ENCODE measurements around the gene YBX2. TPM values are rescaled to one million over a fixed set of nuclear protein-coding genes. Genes with fewer than 3 reads are reported as not detected.

YBX2 gene
- total RNA-seq, 2 donors from 2014 or later = 3.6 to 9.5 TPM

DNA sequence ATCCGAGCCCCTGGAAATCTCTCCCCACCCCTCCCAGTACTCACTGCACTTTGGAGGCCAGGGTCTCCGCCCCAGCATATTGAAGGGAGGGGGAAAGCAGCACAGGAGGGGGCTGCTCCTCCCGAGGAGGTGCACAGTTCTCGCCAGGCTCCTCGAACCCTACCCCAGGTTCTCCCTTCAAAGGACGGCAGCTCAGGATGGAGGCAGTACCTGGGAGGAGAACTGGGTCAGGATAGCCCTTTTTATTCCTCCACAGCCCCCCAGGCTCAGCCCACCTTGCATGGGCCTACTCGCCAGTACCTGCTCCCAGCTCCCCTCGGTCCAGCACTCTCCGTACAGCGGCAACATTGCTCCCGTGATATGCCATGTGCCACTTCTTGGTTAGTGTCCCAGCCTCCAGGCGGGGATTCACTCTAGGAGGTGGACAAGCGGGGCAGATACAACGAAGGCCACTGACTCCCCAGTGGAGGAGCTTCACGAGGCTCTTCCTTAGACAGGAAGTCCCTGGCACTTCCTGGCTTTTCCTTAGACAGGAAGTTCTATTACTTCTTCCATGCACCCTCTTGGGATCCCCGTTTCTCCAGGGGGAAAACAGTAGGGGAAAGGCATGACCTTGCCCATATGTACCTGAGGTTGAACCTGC lies 22.8 kb upstream of the YBX2 start:
- ATAC-seq (replicated peaks in 1 of 2) (no peak), DNase-seq (no peak)
- H3K4me3 Mint-ChIP-seq = peak overlapping the region in 1 of 2 donors; percentile 49
- no peak overlapping the region for H3K27ac Mint-ChIP-seq
- H3K4me1 Mint-ChIP-seq (ENCODE audit: low read depth) = peaks cover 38% of the 10 kb centered on the region
- H3K27me3 Mint-ChIP-seq (ENCODE audit: low read depth) = no peaks in the 10 kb centered on the region
- no peaks in the 10 kb centered on the region for H3K9me3 Mint-ChIP-seq
- peaks cover 5 to 9% of the 10 kb centered on the region in 2 donors for H3K36me3 Mint-ChIP-seq (ENCODE audit: insufficient read depth in 2 of 2)

DNA sequence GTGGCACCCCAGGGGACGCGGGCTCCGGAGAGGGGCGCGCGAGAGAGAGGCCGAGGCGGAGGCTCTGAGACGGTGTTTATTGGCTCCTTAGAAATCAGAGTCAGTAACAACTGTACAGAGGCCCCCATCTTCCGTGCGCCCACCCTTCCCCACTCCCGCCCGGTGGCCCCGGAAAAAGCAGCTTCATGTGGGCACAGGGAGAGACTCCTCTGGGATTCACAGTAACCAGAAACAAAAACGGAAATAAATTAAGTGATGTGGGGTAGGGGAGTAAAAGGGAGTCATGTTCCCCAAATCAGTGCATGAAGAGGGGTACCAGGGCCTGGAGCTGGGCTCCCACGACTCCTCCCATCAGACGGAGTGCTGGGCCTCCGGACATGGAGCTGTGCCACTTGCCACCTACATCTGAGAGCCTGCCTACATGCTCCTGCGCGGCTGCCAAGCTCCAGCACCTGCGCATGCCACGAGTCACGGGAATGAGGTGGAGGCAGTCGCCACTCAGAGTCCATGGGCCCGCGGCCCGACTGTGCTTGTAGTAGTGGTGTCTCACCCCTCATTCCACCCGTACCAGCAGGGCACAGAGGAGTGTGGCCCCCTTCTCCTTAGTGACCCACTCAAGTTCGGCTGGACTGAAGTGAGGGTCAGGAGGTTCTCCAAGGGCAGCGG lies 21.3 kb upstream of the YBX2 start:
- peak overlapping the region; percentile 72 to 93 for H3K4me3 Mint-ChIP-seq
- DNase-seq (no peak), ATAC-seq (replicated peaks in 1 of 2) (no peak)
- H3K27me3 Mint-ChIP-seq (ENCODE audit: low read depth) = no peaks in the 10 kb centered on the region
- H3K36me3 Mint-ChIP-seq (ENCODE audit: insufficient read depth in 2 of 2) = peaks cover 14 to 17% of the 10 kb centered on the region in 2 donors
- H3K4me1 Mint-ChIP-seq (ENCODE audit: low read depth) = peaks cover 54% of the 10 kb centered on the region
- H3K9me3 Mint-ChIP-seq = no peaks in the 10 kb centered on the region
- H3K27ac Mint-ChIP-seq = peak overlapping the region; percentile 30

DNA sequence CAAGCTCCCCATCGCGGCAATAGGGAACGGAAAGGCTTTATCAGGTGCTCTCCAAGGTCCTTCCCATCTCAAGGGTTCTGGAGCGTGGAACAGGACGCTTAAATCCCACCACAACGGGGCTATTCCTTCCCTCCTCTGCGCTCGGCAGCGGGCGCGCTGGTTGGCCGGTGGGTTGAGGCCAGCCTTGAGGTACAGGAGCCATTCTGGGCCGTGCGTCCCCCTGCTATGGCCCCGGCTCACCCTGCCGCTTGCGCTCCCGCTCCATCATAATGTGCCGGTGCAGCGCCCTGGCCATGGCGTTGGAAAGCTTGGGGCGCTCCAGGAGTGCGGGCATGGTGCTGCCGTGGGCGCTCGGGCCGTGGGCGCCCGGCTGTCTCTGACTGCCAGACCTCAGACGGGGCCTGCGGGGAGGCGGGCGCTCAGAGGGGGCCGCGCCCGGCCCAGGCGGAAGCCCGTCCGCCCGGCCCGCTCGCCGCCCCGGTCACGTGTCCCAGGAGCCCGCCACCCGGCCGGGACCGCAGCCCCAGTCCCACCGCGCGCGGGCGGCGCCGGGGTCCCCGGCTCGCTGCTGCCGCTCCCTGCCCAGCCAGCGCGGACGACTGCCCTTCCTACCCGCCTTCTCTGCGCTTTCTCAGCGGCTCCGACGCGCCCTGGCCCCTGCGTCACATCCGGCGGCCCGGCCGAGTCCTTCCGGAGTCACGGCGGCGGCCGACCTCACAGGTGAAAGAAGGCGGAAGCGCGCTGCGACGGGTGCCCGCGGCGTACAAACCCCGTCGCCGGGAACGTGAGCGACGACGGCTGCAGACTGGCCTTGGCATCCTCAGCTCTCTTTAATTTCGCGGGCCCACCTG lies 20.5 kb upstream of the YBX2 start, which contains the start of gene GPS2:
Gene GPS2, minus strand, starts transcription at position 642 of the 851 bp plus-strand sequence. Its CDS starts 308 bp downstream, at position 334.
- H3K27me3 Mint-ChIP-seq (ENCODE audit: low read depth) = no peaks in the 10 kb centered on the region
- peak within 1 kb of the TSS; percentile 93 to 96 for H3K4me3 Mint-ChIP-seq
- peaks cover 62% of the 10 kb centered on the region for H3K4me1 Mint-ChIP-seq (ENCODE audit: low read depth)
- H3K36me3 Mint-ChIP-seq (ENCODE audit: insufficient read depth in 2 of 2) = peaks cover 22 to 25% of the 10 kb centered on the region in 2 donors
- peak within 1 kb of the TSS; percentile 92 for H3K27ac Mint-ChIP-seq
- ATAC-seq (replicated peaks in 1 of 2) (peak; percentile 89 to 91), DNase-seq (peak; percentile 94 to 97)
- no peaks in the 10 kb centered on the region for H3K9me3 Mint-ChIP-seq

DNA sequence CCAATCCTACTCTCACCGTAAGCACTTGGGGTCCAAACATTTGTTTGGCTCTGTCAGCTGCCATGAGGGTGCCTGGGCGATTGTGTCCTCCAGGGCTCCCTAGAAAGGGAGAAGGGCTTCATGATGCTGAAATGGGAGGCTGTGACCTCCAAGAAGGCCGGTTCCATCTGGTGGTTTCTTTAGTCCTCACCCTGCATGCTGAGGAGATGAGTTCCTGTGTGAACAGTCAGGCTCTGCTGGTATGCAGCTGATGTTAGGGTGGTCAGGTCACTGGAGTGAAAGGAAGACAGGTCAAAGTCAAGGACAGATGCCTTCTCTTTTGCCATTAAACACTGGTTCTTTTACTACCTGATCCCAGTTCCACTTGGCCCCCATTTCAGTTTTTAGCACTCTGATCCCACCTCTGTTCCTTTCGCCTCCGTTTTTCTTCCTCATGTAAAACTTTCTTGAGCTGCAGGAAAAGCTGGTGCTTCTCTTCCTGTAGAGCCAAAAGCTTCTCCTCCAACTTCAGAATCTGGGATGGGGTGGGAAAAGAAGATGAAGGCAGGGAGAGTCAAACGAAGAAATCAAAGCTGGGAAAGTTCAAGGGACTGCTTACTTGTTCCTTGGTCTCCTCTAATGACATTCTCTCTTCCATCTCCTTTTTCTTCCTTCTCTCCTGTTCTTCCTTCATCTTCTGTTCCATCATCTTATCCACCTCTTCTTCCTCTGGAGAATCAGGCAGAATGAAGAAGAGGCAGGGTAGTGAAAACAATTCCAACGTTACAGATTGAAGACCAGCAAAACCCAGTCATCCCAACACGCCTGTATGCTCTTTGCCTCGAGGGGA lies 19.7 kb upstream of the YBX2 start:
- Mint-ChIP-seq H3K27me3 (ENCODE audit: low read depth) (no peaks in the 10 kb centered on the region), H3K4me3 (peak overlapping the region; percentile 90 to 96), H3K4me1 (ENCODE audit: low read depth) (peaks cover 70% of the 10 kb centered on the region), H3K36me3 (ENCODE audit: insufficient read depth in 2 of 2) (peaks cover 26 to 33% of the 10 kb centered on the region in 2 donors), H3K27ac (peak overlapping the region; percentile 92), H3K9me3 (no peaks in the 10 kb centered on the region)
- DNase-seq (no peak), ATAC-seq (replicated peaks in 1 of 2) (no peak)

DNA sequence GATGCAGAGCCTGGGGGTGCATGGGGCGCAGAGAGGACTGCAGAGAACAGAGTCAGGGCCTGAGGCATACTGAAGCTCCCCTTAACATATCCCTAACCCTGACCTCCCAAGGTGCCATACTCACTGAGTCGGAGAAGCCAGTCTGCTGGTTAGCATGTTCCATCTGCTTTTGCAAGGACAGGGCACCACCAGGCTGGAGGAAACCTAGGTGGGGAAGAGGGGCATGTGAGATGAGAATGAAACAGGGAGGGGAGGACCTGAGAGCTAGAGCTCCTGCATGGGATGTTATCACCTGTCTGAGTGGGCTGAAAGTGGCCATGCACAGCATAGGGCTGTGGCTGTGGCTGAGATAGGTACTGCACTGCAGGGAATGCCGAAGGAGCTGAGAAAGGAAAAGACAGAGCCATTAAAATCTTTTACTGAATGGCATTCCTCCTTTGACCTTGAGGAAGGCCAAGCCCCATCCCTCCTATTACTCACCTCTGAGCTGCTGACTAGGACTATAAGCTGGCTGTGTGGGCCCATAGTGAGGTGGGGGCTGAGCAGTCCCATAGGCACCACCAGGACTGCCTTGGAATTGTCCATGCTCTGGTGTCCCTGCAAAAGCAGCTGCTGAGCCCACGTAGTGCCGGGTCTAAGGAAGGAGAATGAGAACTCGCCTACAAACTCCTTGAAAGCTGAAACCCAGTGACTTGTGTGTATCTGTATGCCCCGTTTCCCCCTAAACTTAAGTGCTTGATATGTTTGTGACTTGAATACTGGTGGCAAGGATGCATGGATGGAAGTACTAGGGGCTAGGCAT lies 18.9 kb upstream of the YBX2 start:
- DNase-seq = no peak

DNA sequence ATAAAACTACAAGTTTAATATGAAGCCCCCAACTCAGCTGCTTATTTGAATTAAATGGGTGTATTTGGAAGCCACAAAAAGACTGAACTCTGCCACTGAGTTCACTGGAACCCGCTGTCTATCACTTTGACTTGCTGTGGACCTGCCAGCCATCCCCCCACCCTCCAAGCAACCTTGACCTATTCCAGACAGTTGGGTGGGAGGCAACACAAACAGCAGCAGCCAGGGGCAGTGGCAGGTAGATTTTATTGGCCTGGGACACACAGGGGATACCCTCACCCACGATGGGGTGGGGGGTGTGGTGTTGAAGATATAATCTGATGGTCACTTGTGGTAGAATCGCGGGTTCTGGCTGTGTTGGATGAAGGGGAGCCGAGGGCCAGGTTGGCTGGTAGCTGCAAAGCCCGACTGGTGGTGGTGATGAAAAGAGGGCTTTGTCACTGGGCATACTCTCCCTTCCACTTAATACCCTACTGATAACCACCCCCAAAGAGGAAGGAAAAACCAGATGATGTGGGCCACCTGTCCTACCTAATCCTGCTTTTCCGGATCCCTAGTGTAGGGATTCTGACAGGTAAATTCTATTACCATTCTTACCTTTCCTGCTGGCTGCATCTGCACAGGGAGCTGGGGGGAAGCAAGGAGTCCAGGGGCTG lies 18.1 kb upstream of the YBX2 start:
- peak overlapping the region; percentile 8 to 24 for H3K4me3 Mint-ChIP-seq
- no peaks in the 10 kb centered on the region for H3K9me3 Mint-ChIP-seq
- H3K4me1 Mint-ChIP-seq (ENCODE audit: low read depth) = peaks cover 75% of the 10 kb centered on the region
- peak overlapping the region; percentile 18 for H3K27ac Mint-ChIP-seq
- no peak for DNase-seq
- peaks cover 30 to 41% of the 10 kb centered on the region in 2 donors for H3K36me3 Mint-ChIP-seq (ENCODE audit: insufficient read depth in 2 of 2)
- no peaks in the 10 kb centered on the region for H3K27me3 Mint-ChIP-seq (ENCODE audit: low read depth)
- no peak for ATAC-seq (replicated peaks in 1 of 2)

More for the DNA sequence above, 18.9 kb upstream of the YBX2 start:
- Mint-ChIP-seq H3K4me3 (peak overlapping the region; percentile 7 to 90), H3K9me3 (no peaks in the 10 kb centered on the region), H3K36me3 (ENCODE audit: insufficient read depth in 2 of 2) (peaks cover 30 to 40% of the 10 kb centered on the region in 2 donors), H3K27me3 (ENCODE audit: low read depth) (no peaks in the 10 kb centered on the region), H3K27ac (peak overlapping the region; percentile 18), H3K4me1 (ENCODE audit: low read depth) (peaks cover 75% of the 10 kb centered on the region)
- no peak for ATAC-seq (replicated peaks in 1 of 2)

DNA sequence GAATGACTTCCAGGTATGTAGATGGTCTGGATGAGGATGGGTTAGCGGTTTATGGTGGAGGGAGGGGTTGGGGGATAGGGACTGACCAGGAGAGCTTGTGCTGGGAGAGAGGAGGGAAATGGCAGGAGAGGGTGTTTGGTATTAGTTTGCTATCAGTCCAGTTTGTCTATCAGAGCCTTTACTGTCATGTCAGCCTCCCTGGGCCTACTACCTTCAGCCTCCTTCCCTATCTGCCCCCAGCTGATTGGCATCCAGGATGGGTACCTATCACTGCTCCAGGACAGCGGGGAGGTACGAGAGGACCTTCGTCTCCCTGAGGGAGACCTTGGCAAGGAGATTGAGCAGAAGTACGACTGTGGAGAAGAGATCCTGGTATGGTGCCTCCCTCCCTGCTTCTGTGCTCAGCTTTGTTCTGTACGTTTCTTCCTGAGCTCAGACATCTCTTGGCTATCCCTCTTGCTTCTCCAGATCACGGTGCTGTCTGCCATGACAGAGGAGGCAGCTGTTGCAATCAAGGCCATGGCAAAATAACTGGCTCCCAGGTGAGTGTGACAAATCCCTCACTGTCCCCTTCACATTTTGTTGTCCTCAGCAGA lies 16.8 kb upstream of the YBX2 start:
- peak overlapping the region; percentile 87 for H3K27ac Mint-ChIP-seq
- H3K27me3 Mint-ChIP-seq (ENCODE audit: low read depth) = no peaks in the 10 kb centered on the region
- H3K36me3 Mint-ChIP-seq (ENCODE audit: insufficient read depth in 2 of 2) = peaks cover 30 to 38% of the 10 kb centered on the region in 2 donors
- peak overlapping the region; percentile 85 to 94 for H3K4me3 Mint-ChIP-seq
- DNase-seq = no peak
- H3K9me3 Mint-ChIP-seq = no peaks in the 10 kb centered on the region
- H3K4me1 Mint-ChIP-seq (ENCODE audit: low read depth) = peaks cover 77% of the 10 kb centered on the region
- no peak for ATAC-seq (replicated peaks in 1 of 2)

DNA sequence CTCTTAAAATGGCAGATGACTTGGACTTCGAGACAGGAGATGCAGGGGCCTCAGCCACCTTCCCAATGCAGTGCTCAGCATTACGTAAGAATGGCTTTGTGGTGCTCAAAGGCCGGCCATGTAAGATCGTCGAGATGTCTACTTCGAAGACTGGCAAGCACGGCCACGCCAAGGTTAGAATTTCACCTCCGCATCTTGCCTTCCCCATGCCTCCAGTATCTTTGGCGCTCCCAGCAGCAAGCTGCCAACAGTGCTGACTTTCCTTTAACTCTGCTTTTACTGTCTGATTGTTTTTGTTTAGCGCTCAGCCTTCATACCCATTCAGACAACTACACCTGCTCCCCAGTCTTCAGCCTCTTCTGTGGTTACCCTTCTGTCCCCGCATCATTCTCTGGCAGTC lies 15.2 kb upstream of the YBX2 start:
- H3K36me3 Mint-ChIP-seq (ENCODE audit: insufficient read depth in 2 of 2) = peaks cover 30 to 38% of the 10 kb centered on the region in 2 donors
- ATAC-seq (replicated peaks in 1 of 2) (no peak), DNase-seq (no peak)
- H3K9me3 Mint-ChIP-seq = no peaks in the 10 kb centered on the region
- H3K27ac Mint-ChIP-seq = peak overlapping the region; percentile 81
- peaks cover 66% of the 10 kb centered on the region for H3K4me1 Mint-ChIP-seq (ENCODE audit: low read depth)
- H3K27me3 Mint-ChIP-seq (ENCODE audit: low read depth) = no peaks in the 10 kb centered on the region
- H3K4me3 Mint-ChIP-seq = peak overlapping the region; percentile 85 to 94

DNA sequence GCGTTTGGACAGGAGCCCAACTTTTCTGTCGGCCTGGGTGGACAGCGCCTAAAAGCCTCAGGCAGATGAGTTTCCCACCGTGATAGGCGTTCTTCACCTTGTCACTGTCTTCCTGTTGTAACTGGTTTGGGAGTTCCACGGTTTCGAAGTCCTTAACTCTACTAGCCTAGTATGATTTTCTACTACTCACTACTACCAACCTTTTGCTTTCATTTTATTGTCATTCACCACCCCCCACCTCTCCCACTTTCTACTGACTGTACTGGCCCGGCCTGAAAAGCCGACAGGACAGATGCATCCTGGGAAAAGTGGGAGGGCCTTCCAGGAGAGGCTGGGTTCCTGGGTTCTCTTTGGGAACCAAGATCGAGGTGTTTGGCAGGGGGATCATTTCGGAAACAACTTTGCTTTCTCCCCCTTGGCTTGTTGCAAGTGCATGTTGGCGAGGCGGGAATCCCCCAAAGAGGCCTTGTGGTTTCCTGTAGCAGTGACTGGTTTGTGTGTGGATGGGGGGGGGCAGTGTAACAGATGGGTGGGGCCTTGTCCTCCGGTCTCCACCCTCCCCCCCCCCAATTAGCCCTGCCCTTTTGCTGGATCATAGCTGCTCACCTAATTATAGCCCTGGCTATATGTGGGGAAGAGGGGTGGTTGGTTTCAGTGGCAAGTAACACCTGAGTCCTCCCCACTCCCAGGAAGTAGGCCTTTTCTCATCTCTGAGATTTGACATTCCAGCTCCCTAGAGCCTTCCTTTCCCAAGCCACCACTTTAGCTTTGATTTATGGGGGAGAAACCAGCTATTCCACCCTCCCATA lies 14.4 kb upstream of the YBX2 start:
- no peaks in the 10 kb centered on the region for H3K9me3 Mint-ChIP-seq
- H3K4me3 Mint-ChIP-seq = peak overlapping the region; percentile 85 to 94
- H3K27me3 Mint-ChIP-seq (ENCODE audit: low read depth) = no peaks in the 10 kb centered on the region
- H3K4me1 Mint-ChIP-seq (ENCODE audit: low read depth) = peaks cover 58% of the 10 kb centered on the region
- ATAC-seq (replicated peaks in 1 of 2) (peak; percentile 38 to 40), DNase-seq (peak; percentile 74 to 85)
- peak overlapping the region; percentile 81 for H3K27ac Mint-ChIP-seq
- H3K36me3 Mint-ChIP-seq (ENCODE audit: insufficient read depth in 2 of 2) = peaks cover 30 to 38% of the 10 kb centered on the region in 2 donors

DNA sequence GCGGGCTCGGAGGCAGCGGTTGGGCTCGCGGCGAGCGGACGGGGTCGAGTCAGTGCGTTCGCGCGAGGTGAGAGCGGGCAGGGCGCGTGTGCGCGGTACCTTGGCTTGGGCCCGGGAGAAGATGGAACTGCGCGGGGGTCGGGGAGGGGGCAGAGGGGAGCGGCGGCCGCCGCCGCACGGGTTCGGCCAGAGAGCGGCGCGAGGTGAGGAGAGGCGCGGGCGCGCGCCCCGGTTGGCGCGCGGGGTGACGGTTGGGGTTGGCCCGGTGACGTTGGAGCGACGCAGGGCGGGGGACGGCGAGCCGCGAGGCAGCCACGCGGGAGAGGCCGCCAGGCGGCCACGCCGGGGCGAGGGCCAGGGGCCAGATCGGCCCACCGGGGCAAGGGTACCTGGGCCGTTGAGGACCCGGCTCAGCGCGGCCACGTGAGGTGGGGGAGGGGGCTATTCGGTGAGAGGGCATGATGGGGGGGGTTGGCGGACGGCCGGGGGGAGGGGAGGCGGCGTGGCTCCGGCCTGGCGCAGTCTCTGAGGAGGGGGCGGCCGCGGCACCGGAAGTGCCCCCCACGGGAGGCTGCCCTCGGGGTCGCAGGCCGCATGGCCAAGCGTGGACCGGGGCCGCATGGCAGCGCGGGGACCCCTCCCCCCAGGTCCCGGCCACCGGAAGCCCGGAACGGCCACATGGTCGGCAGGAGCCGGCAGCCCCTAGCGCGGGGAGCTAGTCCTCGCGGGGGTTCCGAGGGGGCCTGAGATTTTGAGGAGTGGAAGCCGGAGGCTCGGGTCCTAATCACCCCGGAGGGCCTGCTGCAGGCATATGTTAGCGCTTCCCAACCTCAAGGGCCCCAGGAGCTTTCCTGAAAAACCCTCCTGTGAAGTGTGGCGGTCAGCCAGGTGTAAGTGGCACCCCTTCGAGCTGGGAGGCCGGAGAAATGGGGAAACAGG lies 13.5 kb upstream of the YBX2 start:
- H3K4me3 Mint-ChIP-seq = peak overlapping the region; percentile 85 to 94
- peak overlapping the region; percentile 91 for H3K27ac Mint-ChIP-seq
- peak; percentile 60 to 67 for DNase-seq
- peaks cover 50% of the 10 kb centered on the region for H3K4me1 Mint-ChIP-seq (ENCODE audit: low read depth)
- peak; percentile 10 to 17 for ATAC-seq (replicated peaks in 1 of 2)
- H3K27me3 Mint-ChIP-seq (ENCODE audit: low read depth) = no peaks in the 10 kb centered on the region
- no peaks in the 10 kb centered on the region for H3K9me3 Mint-ChIP-seq
- peaks cover 30 to 38% of the 10 kb centered on the region in 2 donors for H3K36me3 Mint-ChIP-seq (ENCODE audit: insufficient read depth in 2 of 2)

All from activated T-cell treated with anti-CD3 and anti-CD28 coated beads, Interleukin-2, amount 50 U/mL, for 72 hours (primary cell).